ENCODE results near the gene ZNF709. TPM values are rescaled to one million over a fixed set of nuclear protein-coding genes. Genes with fewer than 3 reads are reported as not detected.

The ZNF709 gene
- total RNA-seq, 1 experiment from 2014 or later = 0.77 TPM

DNA sequence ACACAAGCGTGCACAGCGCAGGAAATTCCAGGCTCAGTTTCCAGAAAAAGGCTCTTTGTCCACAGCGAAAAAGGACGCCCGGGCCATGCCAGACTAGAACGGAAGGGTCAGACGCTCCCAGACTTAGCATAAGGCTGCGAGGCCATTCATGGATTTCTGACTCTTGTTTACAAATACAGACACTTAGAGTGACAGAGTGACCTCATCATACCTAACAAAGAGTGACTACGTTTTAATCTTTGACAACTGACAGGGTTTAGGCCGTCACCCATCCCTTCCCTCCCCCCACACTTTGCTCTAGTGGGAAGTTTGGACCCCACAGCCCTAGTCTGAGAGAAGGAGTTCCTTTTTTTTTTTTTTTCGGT is 418 bp upstream of the ZNF709 start:
- no peaks in the 10 kb centered on the region for H3K9me3 ChIP-seq (ENCODE audit: low read length)
- H3K9ac ChIP-seq (ENCODE audit: low read length) = no peak overlapping the region; the same call in 1 of the 2 replicates
- ChIA-PET CTCF (interaction anchor here (0.7 kb wide), 1 partner anchor 887 kb away, joined by 3 read pairs; no protein-coding TSS in a partner anchor), POLR2A (ENCODE audit: unreplicated experiment) (interaction anchor here (1.2 kb wide), 1 partner anchor 120 kb away, joined by 6 read pairs; the partner anchor contains the start of gene ZNF442)
- no peaks in the 10 kb centered on the region for H4K20me1 ChIP-seq (ENCODE audit: low read length)
- H3K4me1 ChIP-seq (ENCODE audit: insufficient read depth, low read length) = 0 out of 2 replicates have a peak, but pooled peaks cover 6% of the 10 kb centered on the region
- BruUV-seq (replicated peaks) = TSS peak; percentile 41
- no peaks in the 10 kb centered on the region for H3F3A ChIP-seq (ENCODE audit: low read length, unreplicated experiment)
- H3K36me3 ChIP-seq (ENCODE audit: low read depth, low read length) = no peaks in the 10 kb centered on the region
- TF ChIP-seq EZH2 (IDR thresholded peaks at IDR 0.05; ENCODE audit: low read length, unreplicated experiment) = no peak
- TF ChIP-seq, protein P1, sequence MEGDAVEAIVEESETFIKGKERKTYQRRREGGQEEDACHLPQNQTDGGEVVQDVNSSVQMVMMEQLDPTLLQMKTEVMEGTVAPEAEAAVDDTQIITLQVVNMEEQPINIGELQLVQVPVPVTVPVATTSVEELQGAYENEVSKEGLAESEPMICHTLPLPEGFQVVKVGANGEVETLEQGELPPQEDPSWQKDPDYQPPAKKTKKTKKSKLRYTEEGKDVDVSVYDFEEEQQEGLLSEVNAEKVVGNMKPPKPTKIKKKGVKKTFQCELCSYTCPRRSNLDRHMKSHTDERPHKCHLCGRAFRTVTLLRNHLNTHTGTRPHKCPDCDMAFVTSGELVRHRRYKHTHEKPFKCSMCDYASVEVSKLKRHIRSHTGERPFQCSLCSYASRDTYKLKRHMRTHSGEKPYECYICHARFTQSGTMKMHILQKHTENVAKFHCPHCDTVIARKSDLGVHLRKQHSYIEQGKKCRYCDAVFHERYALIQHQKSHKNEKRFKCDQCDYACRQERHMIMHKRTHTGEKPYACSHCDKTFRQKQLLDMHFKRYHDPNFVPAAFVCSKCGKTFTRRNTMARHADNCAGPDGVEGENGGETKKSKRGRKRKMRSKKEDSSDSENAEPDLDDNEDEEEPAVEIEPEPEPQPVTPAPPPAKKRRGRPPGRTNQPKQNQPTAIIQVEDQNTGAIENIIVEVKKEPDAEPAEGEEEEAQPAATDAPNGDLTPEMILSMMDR (conservative IDR thresholded peaks at IDR 0.05; ENCODE audit: low read depth, low read length) = no peak
- TF ChIP-seq EZH2phosphoT487 (IDR thresholded peaks at IDR 0.05; ENCODE audit: borderline replicate concordance, low read length) = no peak
- peak overlapping the region; percentile 93 for H3K4me3 ChIP-seq (ENCODE audit: low read length)
- intact Hi-C loops (cut with micrococcal nuclease) = loop anchor here (2.0 kb wide), 1 partner anchor 44 kb away; the partner anchor contains the start of gene ZNF443
- DNase-seq (no peak), ATAC-seq (peak; percentile 55)
- no peak overlapping the region for H3K27ac ChIP-seq (ENCODE audit: low read length)
- H3K4me2 ChIP-seq (ENCODE audit: low read length) = peak overlapping the region; percentile 78
- H3K79me2 ChIP-seq (ENCODE audit: low read length) = no peaks in the 10 kb centered on the region
- no peaks in the 10 kb centered on the region for H3K9me2 ChIP-seq (replicated peaks; ENCODE audit: low read length)
- peak overlapping the region; percentile 99 for H2AFZ ChIP-seq (ENCODE audit: low read length)
- no peaks in the 10 kb centered on the region for H3K27me3 ChIP-seq (ENCODE audit: low read length)

DNA sequence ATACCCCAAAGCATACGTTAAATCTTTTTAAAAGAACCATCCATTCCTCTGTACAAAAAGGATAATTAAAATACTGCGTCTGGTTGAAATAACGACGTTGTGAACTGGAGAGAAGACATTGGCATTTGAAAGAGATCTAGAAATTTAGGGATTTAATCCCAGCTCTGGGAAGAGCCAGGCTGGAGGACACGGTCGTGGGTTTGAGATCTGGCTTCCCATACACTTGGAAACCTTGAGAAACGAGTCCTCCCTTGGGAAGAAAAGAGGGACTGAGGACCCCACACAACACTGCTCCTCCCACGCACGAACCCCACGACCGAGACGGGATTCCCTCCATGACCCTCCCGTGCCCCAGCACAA is 625 bp downstream of the ZNF709 start:
- peak overlapping the region; percentile 78 for H3K4me2 ChIP-seq (ENCODE audit: low read length)
- POLR2A ChIA-PET (ENCODE audit: unreplicated experiment) = interaction anchor here (1.2 kb wide), 1 partner anchor 119 kb away, joined by 6 read pairs; the partner anchor contains the start of gene ZNF442
- peak; percentile 11 for ATAC-seq

DNA sequence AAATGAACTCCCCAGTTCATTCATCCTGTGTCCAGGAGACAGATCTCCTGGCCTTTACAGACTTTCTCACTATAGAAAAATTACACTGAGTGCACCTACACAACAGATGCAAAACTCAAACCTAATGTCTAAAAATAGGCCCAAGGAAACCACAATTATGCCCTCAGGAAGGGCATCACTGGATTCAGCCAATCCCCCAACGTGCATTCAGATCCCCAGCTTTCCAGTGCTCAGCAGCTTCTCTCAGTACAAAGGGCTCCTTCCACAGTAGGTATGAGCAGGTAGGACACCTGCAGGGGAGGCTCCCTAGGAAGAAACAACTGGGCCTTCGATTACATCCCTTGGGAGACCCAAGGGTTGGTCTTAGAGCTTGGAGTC is 2.1 kb downstream of the ZNF709 start:
- H3K79me2 ChIP-seq (ENCODE audit: low read length) = no peaks in the 10 kb centered on the region
- no peaks in the 10 kb centered on the region for H3F3A ChIP-seq (ENCODE audit: low read length, unreplicated experiment)
- CTCF ChIA-PET = no interaction called here
- POLR2A ChIA-PET (ENCODE audit: unreplicated experiment) = no interaction called here
- no peaks in the 10 kb centered on the region for H3K9me2 ChIP-seq (replicated peaks; ENCODE audit: low read length)
- ATAC-seq = no peak
- no peak overlapping the region for H2AFZ ChIP-seq (ENCODE audit: low read length)
- 0 out of 2 replicates have a peak, but pooled peaks cover 5% of the 10 kb centered on the region for H3K9me3 ChIP-seq (ENCODE audit: low read length)
- intact Hi-C loops (cut with micrococcal nuclease) = no loop called here
- TF ChIP-seq EZH2 (IDR thresholded peaks at IDR 0.05; ENCODE audit: low read length, unreplicated experiment) = no peak
- no peak for TF ChIP-seq EZH2phosphoT487 (IDR thresholded peaks at IDR 0.05; ENCODE audit: borderline replicate concordance, low read length)
- TF ChIP-seq, protein P1 (conservative IDR thresholded peaks at IDR 0.05; ENCODE audit: low read depth, low read length) = no peak
- H3K4me1 ChIP-seq (ENCODE audit: insufficient read depth, low read length) = 0 out of 2 replicates have a peak, but pooled peaks cover 6% of the 10 kb centered on the region
- no peaks in the 10 kb centered on the region for H3K36me3 ChIP-seq (ENCODE audit: low read depth, low read length)
- no peak overlapping the region for H3K4me2 ChIP-seq (ENCODE audit: low read length)
- DNase-seq = no peak
- no peak overlapping the region for H3K9ac ChIP-seq (ENCODE audit: low read length)
- no peaks in the 10 kb centered on the region for H3K27me3 ChIP-seq (ENCODE audit: low read length)
- no peak overlapping the region for H3K27ac ChIP-seq (ENCODE audit: low read length)
- no peaks in the 10 kb centered on the region for H4K20me1 ChIP-seq (ENCODE audit: low read length)
- no peak overlapping the region for H3K4me3 ChIP-seq (ENCODE audit: low read length)
- BruUV-seq (replicated peaks) = no TSS peak

More for the DNA sequence above, 625 bp downstream of the ZNF709 start:
- TF ChIP-seq EZH2 (IDR thresholded peaks at IDR 0.05; ENCODE audit: low read length, unreplicated experiment) (no peak), EZH2phosphoT487 (IDR thresholded peaks at IDR 0.05; ENCODE audit: borderline replicate concordance, low read length) (no peak)
- TF ChIP-seq, protein P1 (conservative IDR thresholded peaks at IDR 0.05; ENCODE audit: low read depth, low read length) = no peak
- no peak for DNase-seq
- Histone ChIP-seq H3K27ac (ENCODE audit: low read length) (no peak overlapping the region), H2AFZ (ENCODE audit: low read length) (peak overlapping the region; percentile 99), H3K4me1 (ENCODE audit: insufficient read depth, low read length) (0 out of 2 replicates have a peak, but pooled peaks cover 6% of the 10 kb centered on the region), H3K9ac (ENCODE audit: low read length) (peak overlapping the region; percentile 58), H3K36me3 (ENCODE audit: low read depth, low read length) (no peaks in the 10 kb centered on the region), H3K4me3 (ENCODE audit: low read length) (peak overlapping the region; percentile 93), H4K20me1 (ENCODE audit: low read length) (no peaks in the 10 kb centered on the region), H3K9me2 (replicated peaks; ENCODE audit: low read length) (no peaks in the 10 kb centered on the region), H3K9me3 (ENCODE audit: low read length) (no peaks in the 10 kb centered on the region), H3K27me3 (ENCODE audit: low read length) (no peaks in the 10 kb centered on the region), H3F3A (ENCODE audit: low read length, unreplicated experiment) (no peaks in the 10 kb centered on the region), H3K79me2 (ENCODE audit: low read length) (no peaks in the 10 kb centered on the region)
- CTCF ChIA-PET = no interaction called here
- intact Hi-C loops (cut with micrococcal nuclease) = loop anchor here (2.0 kb wide), 1 partner anchor 43 kb away; the partner anchor contains the start of gene ZNF443
- BruUV-seq (replicated peaks) = no TSS peak

Measured in PC-3 (cell line).